ENCODE data around the gene POLR3A. TPM values are rescaled to one million over a fixed set of nuclear protein-coding genes. Genes with fewer than 3 reads are reported as not detected.
"Not testable (repeated sequence)": the region's sequence is repeated elsewhere in the genome, so short reads cannot be mapped to it uniquely, and the experiment has no call there.

POLR3A gene
- total RNA-seq, 1 experiment from 2014 or later: 14.9 TPM

DNA sequence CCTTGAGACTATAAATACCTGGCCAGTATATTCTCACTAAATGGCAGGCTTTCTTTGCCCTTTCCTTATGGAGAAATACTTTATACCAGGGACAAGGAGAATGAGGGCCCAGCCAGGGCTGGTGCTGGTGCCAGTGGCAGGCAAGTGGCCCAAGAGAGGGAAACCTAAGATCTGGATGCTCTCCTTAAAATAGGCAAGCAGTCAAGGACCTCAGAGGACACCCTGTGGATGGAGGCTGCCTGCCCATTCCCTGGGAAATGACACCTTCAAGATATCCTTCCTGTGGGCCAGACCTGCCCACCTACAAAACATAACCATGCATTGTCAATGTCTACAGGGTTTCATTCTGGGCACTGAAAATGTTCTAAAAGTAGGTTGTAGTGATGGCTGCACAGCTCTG lies 29.1 kb downstream of the POLR3A start:
- intact Hi-C loops (cut with micrococcal nuclease; ENCODE audit: unreplicated experiment): no loop called here
- Histone ChIP-seq H3F3A (ENCODE audit: insufficient read depth, low read depth) (0 out of 2 replicates have a peak, but pooled peaks cover 9% of the 10 kb centered on the region), H3K4me1 (replicated peaks; ENCODE audit: insufficient read depth) (no peaks in the 10 kb centered on the region), H3K79me2 (ENCODE audit: low read depth) (no peaks in the 10 kb centered on the region), H3K27me3 (ENCODE audit: insufficient read depth, low read depth) (no peaks in the 10 kb centered on the region), H3K9me3 (ENCODE audit: insufficient read depth, low read depth) (no peaks in the 10 kb centered on the region), H3K9me2 (ENCODE audit: insufficient read depth) (no peaks in the 10 kb centered on the region), H2AFZ (no peak overlapping the region), H4K20me1 (ENCODE audit: insufficient read depth) (no peaks in the 10 kb centered on the region), H3K27ac (no peak overlapping the region), H3K4me3 (no peak overlapping the region), H3K36me3 (ENCODE audit: low read depth) (peaks cover 51% of the 10 kb centered on the region), H3K4me2 (no peak overlapping the region)
- POLR2A ChIA-PET (ENCODE audit: unreplicated experiment): no interaction called here
- no TSS peak for BruUV-seq (replicated peaks)
- no peak for TF ChIP-seq EZH2 (IDR thresholded peaks at IDR 0.05; ENCODE audit: low read depth)
- TF ChIP-seq CTCF (conservative IDR thresholded peaks at IDR 0.05): no peak
- CTCF ChIA-PET: no interaction called here
- no peak for DNase-seq

DNA sequence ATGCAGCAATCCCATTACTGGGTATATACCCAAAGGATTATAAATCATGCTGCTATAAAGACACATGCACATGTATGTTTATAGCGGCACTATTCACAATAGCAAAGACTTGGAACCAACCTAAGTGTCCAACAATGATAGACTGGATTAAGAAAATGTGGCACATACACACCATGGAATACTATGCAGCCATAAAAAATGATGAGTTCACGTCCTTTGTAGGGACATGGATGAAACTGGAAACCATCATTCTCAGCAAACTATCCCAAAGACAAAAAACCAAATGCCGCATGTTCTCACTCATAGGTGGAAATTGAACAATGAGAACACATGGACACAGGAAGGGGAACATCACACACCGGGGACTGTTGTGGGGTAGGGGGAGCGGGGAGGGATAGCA lies 30.5 kb downstream of the POLR3A start:
- BruUV-seq (replicated peaks); H3K4me2 ChIP-seq; H3K27ac ChIP-seq; H3K4me3 ChIP-seq; DNase-seq; H2AFZ ChIP-seq; H3K9me3 ChIP-seq (ENCODE audit: insufficient read depth, low read depth); H3K9me2 ChIP-seq (ENCODE audit: insufficient read depth); H3K4me1 ChIP-seq (replicated peaks; ENCODE audit: insufficient read depth); H3F3A ChIP-seq (ENCODE audit: insufficient read depth, low read depth); POLR2A ChIA-PET (ENCODE audit: unreplicated experiment); H3K27me3 ChIP-seq (ENCODE audit: insufficient read depth, low read depth); H4K20me1 ChIP-seq (ENCODE audit: insufficient read depth); CTCF ChIA-PET; H3K79me2 ChIP-seq (ENCODE audit: low read depth); intact Hi-C loops (cut with micrococcal nuclease; ENCODE audit: unreplicated experiment): not testable (repeated sequence)
- H3K36me3 ChIP-seq (ENCODE audit: low read depth): peaks cover 51% of the 10 kb centered on the region

- peaks cover 39% of the 10 kb centered on the region for H3K36me3 ChIP-seq (ENCODE audit: low read depth)
- H4K20me1 ChIP-seq (ENCODE audit: insufficient read depth): no peaks in the 10 kb centered on the region
- no peaks in the 10 kb centered on the region for H3K4me1 ChIP-seq (replicated peaks; ENCODE audit: insufficient read depth)
- intact Hi-C loops (cut with micrococcal nuclease; ENCODE audit: unreplicated experiment): no loop called here
- no peak overlapping the region for H3K27ac ChIP-seq
- no peak overlapping the region for H2AFZ ChIP-seq
- no peaks in the 10 kb centered on the region for H3F3A ChIP-seq (ENCODE audit: insufficient read depth, low read depth)
- no peak for TF ChIP-seq CTCF (conservative IDR thresholded peaks at IDR 0.05)
- no peak for TF ChIP-seq EZH2 (IDR thresholded peaks at IDR 0.05; ENCODE audit: low read depth)
- DNase-seq: no peak
- CTCF ChIA-PET: no interaction called here
- no TSS peak for BruUV-seq (replicated peaks)
- POLR2A ChIA-PET (ENCODE audit: unreplicated experiment): no interaction called here
- H3K9me2 ChIP-seq (ENCODE audit: insufficient read depth): no peaks in the 10 kb centered on the region
- H3K9me3 ChIP-seq (ENCODE audit: insufficient read depth, low read depth): no peaks in the 10 kb centered on the region
- no peak overlapping the region for H3K4me2 ChIP-seq
- no peaks in the 10 kb centered on the region for H3K27me3 ChIP-seq (ENCODE audit: insufficient read depth, low read depth)
- no peaks in the 10 kb centered on the region for H3K79me2 ChIP-seq (ENCODE audit: low read depth)
- H3K4me3 ChIP-seq: no peak overlapping the region
Observed at GRCh38 chr10:77993620-77994019, 35.7 kb downstream of the POLR3A start.

- no peaks in the 10 kb centered on the region for H3K79me2 ChIP-seq (ENCODE audit: low read depth)
- no peak overlapping the region for H3K4me2 ChIP-seq
- intact Hi-C loops (cut with micrococcal nuclease; ENCODE audit: unreplicated experiment): no loop called here
- no peak overlapping the region for H2AFZ ChIP-seq
- H3K36me3 ChIP-seq (ENCODE audit: low read depth): peaks cover 73% of the 10 kb centered on the region
- H3K4me3 ChIP-seq: no peak overlapping the region
- no peaks in the 10 kb centered on the region for H3K27me3 ChIP-seq (ENCODE audit: insufficient read depth, low read depth)
- no peak overlapping the region for H3K27ac ChIP-seq
- TF ChIP-seq CTCF (conservative IDR thresholded peaks at IDR 0.05): no peak
- POLR2A ChIA-PET (ENCODE audit: unreplicated experiment): no interaction called here
- H3K4me1 ChIP-seq (replicated peaks; ENCODE audit: insufficient read depth): peaks cover 4% of the 10 kb centered on the region; the same call in 1 of the 2 replicates
- H4K20me1 ChIP-seq (ENCODE audit: insufficient read depth): no peaks in the 10 kb centered on the region
- H3K9me2 ChIP-seq (ENCODE audit: insufficient read depth): no peaks in the 10 kb centered on the region
- peaks cover 7% of the 10 kb centered on the region; the same call in 1 of the 2 replicates for H3F3A ChIP-seq (ENCODE audit: insufficient read depth, low read depth)
- no peaks in the 10 kb centered on the region for H3K9me3 ChIP-seq (ENCODE audit: insufficient read depth, low read depth)
- CTCF ChIA-PET: interaction anchor here (0.5 kb wide), 1 partner anchor 239 kb away, joined by 3 read pairs; no protein-coding TSS in a partner anchor
- no TSS peak for BruUV-seq (replicated peaks)
- no peak for DNase-seq
Observed at GRCh38 chr10:77989081-77989724, 40.1 kb downstream of the POLR3A start.
